H1 (cell line): Measurements from ENCODE around the gene LBP. TPM values are rescaled to one million over a fixed set of nuclear protein-coding genes. Genes with fewer than 3 reads are reported as not detected.

Experiments used
- CTCF ChIA-PET: fragments of 300-600 bp; sonication (Branson Sonifier 250); formaldehyde crosslinking; loops from one replicate; lab custom pipeline; 2021; ENCODE audit not compliant: partially characterized antibody; lab: Charles Lee
- POLR2A ChIA-PET: fragments of 300-600 bp; sonication (Branson Sonifier 250); formaldehyde crosslinking; loops from one replicate; lab custom pipeline; 2021; ENCODE audit warnings: inconsistent platforms; ENCODE audit not compliant: partially characterized antibody; lab: Charles Lee
- DNase-seq, 2 experiments: peaks; one replicate each; pipeline versions ENCODE4 v3.0.0 to v3.0.0-alpha.2; 2010 to 2022; ENCODE audit warnings: low spot score in 2 of 2, low read depth in 1 of 2, mixed read lengths in 1 of 2
- FAIRE-seq: peaks from 2 replicates; lab custom pipeline; 2011; peaks lifted over from hg19 to GRCh38; lab: Jason Lieb, UNC
- H2AFZ ChIP-seq: 2 replicates; pipeline ENCODE4 v1.8.1; 2012; ENCODE audit warnings: low read length, inconsistent platforms
- H2AK5ac ChIP-seq: 2 replicates; pipeline ENCODE4 v1.6.1; 2013; ENCODE audit warnings: low read depth, low read length
- H2BK120ac ChIP-seq: replicated peaks from 2 replicates; pipeline ENCODE3; 2013; ENCODE audit warnings: low read depth, low read length, inconsistent platforms
- H2BK12ac ChIP-seq: 2 replicates; pipeline ENCODE4 v1.6.1; 2013; ENCODE audit warnings: low read depth, low read length
- H2BK15ac ChIP-seq: 2 replicates; pipeline ENCODE4 v1.6.1; 2013; ENCODE audit warnings: low read length
- H2BK20ac ChIP-seq: 2 replicates; pipeline ENCODE4 v1.6.1; 2013; ENCODE audit warnings: low read length
- H2BK5ac ChIP-seq: 2 replicates; pipeline ENCODE4 v1.6.1; 2013; ENCODE audit warnings: low read depth, low read length
- H3K14ac ChIP-seq: 2 replicates; pipeline ENCODE4 v1.6.1; 2013; ENCODE audit warnings: inconsistent platforms; ENCODE audit not compliant: insufficient read length
- H3K18ac ChIP-seq: 2 replicates; pipeline ENCODE4 v1.6.1; 2013; ENCODE audit warnings: low read length; ENCODE audit errors: extremely low read depth
- H3K23ac ChIP-seq: 2 replicates; pipeline ENCODE4 v1.6.1; 2013; ENCODE audit warnings: inconsistent platforms; ENCODE audit not compliant: insufficient read length
- H3K23me2 ChIP-seq: 2 replicates; pipeline ENCODE4 v1.6.1; 2013; ENCODE audit warnings: low read depth, low read length
- H3K27ac ChIP-seq: 2 replicates; pipeline ENCODE4 v1.6.1; 2011; ENCODE audit warnings: low read depth, low read length, inconsistent platforms
- H3K27me3 ChIP-seq, 4 experiments: replicated peaks in 1 of 4; 1 replicate in 1 of 4; 2 replicates in 3 of 4; pipeline versions ENCODE4 v1.6.1 to v1.8.1; 2011 to 2013; ENCODE audit warnings: low read length in 3 of 4, mild to moderate bottlenecking in 3 of 4, inconsistent platforms in 2 of 4, mixed read lengths in 2 of 4, moderate library complexity in 1 of 4; ENCODE audit not compliant: control insufficient read depth in 3 of 4, insufficient read depth in 3 of 4; ENCODE audit errors: extremely low read depth in 1 of 4
- H3K36me3 ChIP-seq, 4 experiments: 2 replicates each; pipeline versions ENCODE4 v1.6.1 to v1.8.1; 2011 to 2013; ENCODE audit warnings: mild to moderate bottlenecking in 4 of 4, low read length in 3 of 4, moderate library complexity in 2 of 4, control low read depth in 1 of 4, inconsistent platforms in 1 of 4; ENCODE audit not compliant: insufficient read depth in 4 of 4, control insufficient read depth in 2 of 4
- H3K4ac ChIP-seq: replicated peaks from 2 replicates; pipeline ENCODE3; 2013; ENCODE audit warnings: low read length, low read depth, mixed read lengths, inconsistent platforms; ENCODE audit not compliant: insufficient read length
- H3K4me1 ChIP-seq, 4 experiments: replicated peaks in 1 of 4; 1 replicate in 1 of 4; 2 replicates in 3 of 4; pipeline versions ENCODE4 v1.6.1 to v1.8.1; 2011 to 2013; ENCODE audit warnings: low read length in 3 of 4, inconsistent platforms in 2 of 4, mixed read lengths in 1 of 4; ENCODE audit not compliant: insufficient read depth in 4 of 4, control insufficient read depth in 3 of 4
- H3K4me2 ChIP-seq, 2 experiments: 2 replicates each; pipeline versions ENCODE4 v1.6.1 to v1.8.1; 2011 to 2013; ENCODE audit warnings: low read depth in 2 of 2, low read length in 2 of 2, control low read depth in 1 of 2, inconsistent platforms in 1 of 2, mild to moderate bottlenecking in 1 of 2; ENCODE audit not compliant: insufficient read depth in 1 of 2
- H3K4me3 ChIP-seq, 4 experiments: fragments of 200-600, 300-600 bp in 1 of 4; sonication (generic), shearing (Covaris generic), sonication (Bioruptor Twin) in 1 of 4; 2 replicates each; pipeline versions ENCODE4 v1.5.1 to v1.8.1; 2011 to 2016; ENCODE audit warnings: low read length in 4 of 4, low read depth in 3 of 4, control low read depth in 2 of 4, inconsistent platforms in 2 of 4, mild to moderate bottlenecking in 2 of 4, mixed read lengths in 1 of 4, moderate library complexity in 1 of 4; ENCODE audit not compliant: insufficient read depth in 2 of 4; ENCODE audit errors: extremely low read depth in 1 of 4
- H3K56ac ChIP-seq: replicated peaks from 2 replicates; pipeline ENCODE3; 2013; ENCODE audit warnings: low read depth, mild to moderate bottlenecking, mixed read lengths, low read length, inconsistent platforms; ENCODE audit not compliant: insufficient read length
- H3K79me1 ChIP-seq: 2 replicates; pipeline ENCODE4 v1.6.1; 2013; ENCODE audit warnings: low read depth, low read length, control low read depth
- H3K79me2 ChIP-seq, 2 experiments: 2 replicates each; pipeline versions ENCODE4 v1.6.1 to v1.8.1; 2012 to 2013; ENCODE audit warnings: low read length in 2 of 2, mild to moderate bottlenecking in 2 of 2, inconsistent platforms in 1 of 2; ENCODE audit not compliant: insufficient read depth in 2 of 2, control insufficient read depth in 1 of 2
- H3K9ac ChIP-seq, 4 experiments: replicated peaks in 1 of 4; 1 replicate in 1 of 4; 2 replicates in 3 of 4; pipeline versions ENCODE4 v1.6.1 to v1.8.1; 2011 to 2013; ENCODE audit warnings: low read depth in 3 of 4, low read length in 3 of 4, control low read depth in 2 of 4, mild to moderate bottlenecking in 2 of 4, moderate library complexity in 2 of 4, inconsistent platforms in 1 of 4; ENCODE audit errors: extremely low read depth in 1 of 4
- H3K9me3 ChIP-seq, 2 experiments: 2 replicates each; pipeline versions ENCODE4 v1.6.1 to v1.8.1; 2012 to 2013; ENCODE audit warnings: mild to moderate bottlenecking in 2 of 2, moderate library complexity in 2 of 2, control low read depth in 1 of 2, inconsistent platforms in 1 of 2, low read depth in 1 of 2, low read length in 1 of 2, mixed read lengths in 1 of 2; ENCODE audit not compliant: insufficient read depth in 2 of 2
- H4K20me1 ChIP-seq, 2 experiments: replicated peaks in 1 of 2; 2 replicates each; pipeline versions ENCODE3 to v1.8.1; 2011 to 2013; ENCODE audit warnings: inconsistent platforms in 2 of 2, low read length in 2 of 2, mild to moderate bottlenecking in 1 of 2; ENCODE audit not compliant: insufficient read depth in 2 of 2, control insufficient read depth in 1 of 2
- H4K5ac ChIP-seq: 2 replicates; pipeline ENCODE4 v1.6.1; 2013; ENCODE audit warnings: low read length, low read depth, mixed read lengths, inconsistent platforms; ENCODE audit not compliant: insufficient read length
- H4K8ac ChIP-seq: 2 replicates; pipeline ENCODE4 v1.8.0; 2013; ENCODE audit warnings: mild to moderate bottlenecking, moderate library complexity, low read length, inconsistent platforms; ENCODE audit not compliant: insufficient read depth; ENCODE audit errors: extremely low read depth
- H4K91ac ChIP-seq: replicated peaks from 2 replicates; pipeline ENCODE3; 2013; ENCODE audit warnings: low read length, mixed read lengths, inconsistent platforms; ENCODE audit not compliant: insufficient read length
- EP300 ChIP-seq, 2 experiments: IDR thresholded peaks; 1 replicate in 1 of 2; 2 replicates in 1 of 2; pipeline ENCODE4 v1.6.1; 2011 to 2012; ENCODE audit warnings: low read depth in 2 of 2, low read length in 2 of 2, mild to moderate bottlenecking in 2 of 2, borderline replicate concordance in 1 of 2, inconsistent platforms in 1 of 2, moderate library complexity in 1 of 2
- RAD21 ChIP-seq, 2 experiments: IDR thresholded peaks in 1 of 2; conservative IDR thresholded peaks in 1 of 2; 2 replicates each; pipeline ENCODE4 v1.6.1; 2011; ENCODE audit warnings: low read depth in 2 of 2, low read length in 2 of 2, improper control_type of control experiment in 1 of 2, inconsistent platforms in 1 of 2, mild to moderate bottlenecking in 1 of 2, moderate library complexity in 1 of 2
- SUZ12 ChIP-seq: fragments of 200-600 bp; sonication (generic); IDR thresholded peaks from 2 replicates; pipeline ENCODE4 v1.6.1; 2012; ENCODE audit warnings: mild to moderate bottlenecking, inconsistent platforms, low read length, moderate library complexity, mixed read lengths
- WGBS, 2 experiments: shearing (Covaris generic) in 1 of 2; methylation state at CpG; one replicate each; pipeline versions ENCODE4 v1.1.6 to v1.1.7; 2013 to 2015; ENCODE audit warnings: low lambda C conversion rate in 2 of 2, mixed read lengths in 2 of 2, inconsistent platforms in 1 of 2, low coverage in 1 of 2, missing lambda C conversion rate in 1 of 2; ENCODE audit not compliant: insufficient replicate concordance in 2 of 2, insufficient coverage in 1 of 2, insufficient read length in 1 of 2; ENCODE audit errors: extremely low coverage in 1 of 2, missing lambda C conversion rate in 1 of 2; 5-methylcytosine and 5-hydroxymethylcytosine counted together
- polyA plus RNA-seq, 7 experiments: library from polyadenylated mRNA; depleted of rRNA in 3 of 7; stranded (reverse) in 5 of 7; unstranded in 2 of 7; fragments of >200 nt in 5 of 7; fragments of 200-250 nt in 2 of 7; gene quantifications; 1 replicate in 5 of 7; 2 replicates in 1 of 7; 4 replicates in 1 of 7; pipeline versions ENCODE4 v1.2.1 to v1.2.3, GENCODE V29; 2011 to 2013; ENCODE audit warnings: missing spikeins in 2 of 7, mixed read lengths in 2 of 7
- total RNA-seq: library from RNA; stranded (reverse); fragmentation: NEBNext Ultra II Directional; extraction: Animal tissue kit (Norgen Biotek cat#: 25700); gene quantifications from 2 replicates; pipeline ENCODE4 v1.2.1, GENCODE V29; 2021

Gene LBP
- total and polyA plus RNA-seq, 2 of the 8 experiments (the other 6 are each of a cell fraction or from before 2014, with no cell fraction given): 0.60 to 0.63 TPM

GRCh38 chr20:38320221-38320620 lies 26.1 kb upstream of the LBP start:
- whole genome bisulfite sequencing, 2 experiments: 73% methylated on average over 6 of the region's 6 CpGs; no CpG with 5 or more reads in 1 of the 2 experiments
- no peak overlapping the region for H2BK20ac ChIP-seq
- H3K9me3 ChIP-seq: no peaks in the 10 kb centered on the region
- TF ChIP-seq EP300 (IDR thresholded peaks at IDR 0.05; ENCODE audit: borderline replicate concordance in 1 of 2, low read depth in 2 of 2, low read length in 2 of 2): no peak
- no peak for TF ChIP-seq SUZ12
- TF ChIP-seq RAD21 (IDR thresholded peaks at IDR 0.05 in 1 of 2, conservative IDR thresholded peaks at IDR 0.05 in 1 of 2; ENCODE audit: low read depth in 2 of 2, low read length in 2 of 2): no peak
- TF ChIP-seq, all 59 proteins: peak for 0
- Histone ChIP-seq H3K18ac (no peak overlapping the region), H2BK120ac (no peak overlapping the region), H3K56ac (no peak overlapping the region), H4K20me1 (no peaks in the 10 kb centered on the region), H3K23ac (no peak overlapping the region), H3K79me2 (no peaks in the 10 kb centered on the region), H2BK12ac (no peak overlapping the region), H2BK5ac (no peak overlapping the region), H3K4me1 (no peaks in the 10 kb centered on the region), H2AFZ (no peak overlapping the region), H2AK5ac (no peak overlapping the region), H2BK15ac (no peak overlapping the region), H3K79me1 (no peaks in the 10 kb centered on the region), H3K23me2 (peaks cover 5% of the 10 kb centered on the region; the same call in 1 of the 2 replicates), H3K4ac (no peak overlapping the region), H4K5ac (no peak overlapping the region), H3K4me2 (no peak overlapping the region), H4K91ac (no peak overlapping the region), H3K9ac (no peak overlapping the region; a peak in 1 of 7 replicates), H3K27ac (no peak overlapping the region), H3K14ac (no peak overlapping the region), H3K4me3 (no peak overlapping the region), H4K8ac (no peak overlapping the region), H3K27me3 (no peaks in the 10 kb centered on the region), H3K36me3 (no peaks in the 10 kb centered on the region)
- DNase-seq (no peak), FAIRE-seq (no peak)
- CTCF ChIA-PET: interaction anchor here (0.6 to 8.2 kb wide), 8 partner anchors 16 to 247 kb away, joined by 3 to 47 read pairs (median 4); partner anchors contain the start of gene BPI
- POLR2A ChIA-PET: no interaction called here
